GM04503 (cell line): ENCODE measurements around the gene TEDC1.

Experiments
- DNase-seq: peaks from one replicate; pipeline ENCODE4 v3.0.0-alpha.2; 2012; ENCODE audit warnings: low read depth

TEDC1 gene

GRCh38 chr14:105526776-105527380 is 35.8 kb downstream of the TEDC1 start:
- DNase-seq: no peak

- no peak for DNase-seq
These were observed 36.4 kb downstream of the TEDC1 start for GRCh38 chr14:105527381-105527825.

- no peak for DNase-seq
These were observed 37.0 kb downstream of the TEDC1 start for GRCh38 chr14:105527826-105528585.

- no peak for DNase-seq
These were observed 37.7 kb downstream of the TEDC1 start for GRCh38 chr14:105528586-105529318.

- no peak for DNase-seq
These were observed 38.2 kb downstream of the TEDC1 start for GRCh38 chr14:105529319-105529568.

- DNase-seq: no peak
These were observed 38.7 kb downstream of the TEDC1 start for GRCh38 chr14:105529569-105530284.

GRCh38 chr14:105530285-105531087 is 39.4 kb downstream of the TEDC1 start:
- no peak for DNase-seq

GRCh38 chr14:105531088-105531893 is 40.2 kb downstream of the TEDC1 start:
- DNase-seq: no peak

- no peak for DNase-seq
These were observed 41.0 kb downstream of the TEDC1 start for GRCh38 chr14:105531894-105532623.

GRCh38 chr14:105532735-105533141 is 41.7 kb downstream of the TEDC1 start:
- no peak for DNase-seq

GRCh38 chr14:105533391-105533790 is 42.3 kb downstream of the TEDC1 start:
- DNase-seq: no peak

- no peak for DNase-seq
These were observed 42.9 kb downstream of the TEDC1 start for GRCh38 chr14:105533811-105534498.

- no peak for DNase-seq
These were observed 43.5 kb downstream of the TEDC1 start for GRCh38 chr14:105534586-105534985.

- DNase-seq: no peak
These were observed 45.0 kb downstream of the TEDC1 start for GRCh38 chr14:105536051-105536450.

GRCh38 chr14:105536691-105537579 is 45.9 kb downstream of the TEDC1 start:
- DNase-seq: no peak

- DNase-seq: no peak
These were observed 46.8 kb downstream of the TEDC1 start for GRCh38 chr14:105537580-105538474.

GRCh38 chr14:105538481-105539049 is 47.5 kb downstream of the TEDC1 start:
- DNase-seq: no peak
